Measurements from ENCODE around the gene PSME2. TPM values are rescaled to one million over a fixed set of nuclear protein-coding genes. Genes with fewer than 3 reads are reported as not detected.

Gene PSME2
- total and polyA plus RNA-seq, 2 donors (not counting 3 experiments of a cell fraction or from before 2014, with no cell fraction given), result 66.5 to 126 TPM

GRCh38 chr14:24137529-24138395 is 8.6 kb downstream of the PSME2 start:
- H3K79me2 ChIP-seq (ENCODE audit: control insufficient read depth, insufficient read depth, low read length), result peaks cover 21% of the 10 kb centered on the region
- H3K4me1 ChIP-seq (ENCODE audit: control insufficient read depth, extremely low read depth, insufficient read depth, low read length), result peaks cover 19% of the 10 kb centered on the region
- dilution Hi-C loops (cut with MboI; ENCODE audit: extremely low pct_ligation_motif_present, low sequenced_read_pairs), result no loop called here
- H3K4me2 ChIP-seq (ENCODE audit: insufficient read depth, low read length), result no peak overlapping the region
- H3K9me3 ChIP-seq (replicated peaks; ENCODE audit: control insufficient read depth, insufficient read depth, low read length), result no peaks in the 10 kb centered on the region
- H3K27ac ChIP-seq (ENCODE audit: insufficient read depth, low read depth, low read length), result no peak overlapping the region
- peaks cover 6 to 19% of the 10 kb centered on the region in 2 experiments for H3K36me3 ChIP-seq (ENCODE audit: control insufficient read depth in 2 of 2, extremely low read depth in 1 of 2, insufficient read depth in 2 of 2, low read length in 2 of 2)
- DNase-seq (ENCODE audit: low read depth, low spot score) (no peak), FAIRE-seq (no peak)
- no peak overlapping the region for H2AFZ ChIP-seq (ENCODE audit: low read depth, low read length)
- H3K9ac ChIP-seq (replicated peaks; ENCODE audit: extremely low read depth, insufficient read depth, low read length), result no peak overlapping the region
- ChIA-PET CTCF (interaction anchor here (0.7 to 2.6 kb wide), 4 partner anchors 9 to 79 kb away, joined by 3 to 15 read pairs (median 8); partner anchors contain the start of genes IRF9, PSME2 and RNF31), POLR2A (interaction anchor here (0.7 to 0.8 kb wide), 2 partner anchors 9 to 23 kb away, joined by 3 to 4 read pairs; partner anchors contain the start of genes DCAF11, NRL, PSME2 and RNF31)
- no peak overlapping the region for H3K4me3 ChIP-seq (replicated peaks in 1 of 3; ENCODE audit: insufficient read depth in 1 of 3, low read depth in 1 of 3, low read length in 3 of 3)
- intact Hi-C loops (cut with micrococcal nuclease), result no loop called here
- no TSS peak for BruUV-seq (replicated peaks)
- TF ChIP-seq MYC (IDR thresholded peaks at IDR 0.05; ENCODE audit: low read depth, low read length) (no peak), POLR2A (IDR thresholded peaks at IDR 0.05; ENCODE audit: low read depth, low read length) (no peak), JUN (IDR thresholded peaks at IDR 0.05; ENCODE audit: borderline replicate concordance, insufficient read depth, insufficient read length, low read depth) (no peak), POLR2AphosphoS5 (IDR thresholded peaks at IDR 0.05; ENCODE audit: insufficient read depth, low read depth, low read length) (no peak), CTCF (IDR thresholded peaks at IDR 0.05; ENCODE audit: extremely low read depth in 1 of 2, insufficient read depth in 1 of 2, low read depth in 1 of 2, low read length in 2 of 2) (no peak), GATA2 (IDR thresholded peaks at IDR 0.05; ENCODE audit: insufficient read depth, insufficient read length, low read depth, low read length) (no peak), FOS (IDR thresholded peaks at IDR 0.05; ENCODE audit: borderline replicate concordance, insufficient read depth, low read length) (no peak), EZH2 (IDR thresholded peaks at IDR 0.05; ENCODE audit: borderline replicate concordance, low read depth, low read length, severe bottlenecking) (no peak)
- TF ChIP-seq, protein P1, sequence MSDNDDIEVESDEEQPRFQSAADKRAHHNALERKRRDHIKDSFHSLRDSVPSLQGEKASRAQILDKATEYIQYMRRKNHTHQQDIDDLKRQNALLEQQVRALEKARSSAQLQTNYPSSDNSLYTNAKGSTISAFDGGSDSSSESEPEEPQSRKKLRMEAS (IDR thresholded peaks at IDR 0.05; ENCODE audit: insufficient read depth, insufficient read length), result no peak
- H3K9me1 ChIP-seq (replicated peaks; ENCODE audit: control insufficient read depth, extremely low read depth, insufficient read depth, low read length), result no peaks in the 10 kb centered on the region
- H4K20me1 ChIP-seq (replicated peaks; ENCODE audit: control insufficient read depth, extremely low read depth, insufficient read depth, low read length), result no peaks in the 10 kb centered on the region
- no peaks in the 10 kb centered on the region for H3K27me3 ChIP-seq (ENCODE audit: control insufficient read depth in 2 of 2, insufficient read depth in 2 of 2, low read length in 2 of 2)
